DND-41 (cell line): ENCODE results near the gene RNFT2.

Experiments
- EZH2 ChIP-seq: IDR thresholded peaks from 3 replicates; pipeline ENCODE4 v1.6.1; 2012; ENCODE audit warnings: borderline replicate concordance, low read depth, mild to moderate bottlenecking, moderate library complexity, low read length, inconsistent platforms; ENCODE audit not compliant: severe bottlenecking
- TF ChIP-seq, protein P1 (sequence below): IDR thresholded peaks from 2 replicates; pipeline ENCODE4 v1.5.1; 2012; ENCODE audit warnings: borderline replicate concordance, low read length, moderate library complexity, mild to moderate bottlenecking; ENCODE audit not compliant: poor library complexity, severe bottlenecking; ENCODE audit errors: extremely low read depth

DNA sequence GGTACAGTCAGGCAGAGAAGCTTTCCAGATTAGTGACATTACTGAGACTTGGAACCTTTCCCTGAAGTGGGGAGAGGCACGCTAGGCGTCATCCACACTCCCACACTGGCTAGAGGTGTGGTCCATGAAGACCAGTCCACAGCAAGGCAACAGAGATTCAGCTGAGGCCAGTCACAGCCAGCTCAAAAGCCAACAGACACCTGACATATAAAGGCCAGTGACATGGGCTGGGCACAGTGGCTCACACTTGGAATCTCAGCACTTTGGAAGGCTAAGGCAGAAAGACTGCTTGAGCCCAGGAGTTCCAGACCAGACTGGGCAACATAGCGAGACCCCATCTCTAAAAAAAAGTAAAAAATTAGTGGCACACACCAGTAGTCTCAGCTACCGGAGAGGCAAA lies 132.2 kb downstream of the RNFT2 start:
- TF ChIP-seq, protein P1, sequence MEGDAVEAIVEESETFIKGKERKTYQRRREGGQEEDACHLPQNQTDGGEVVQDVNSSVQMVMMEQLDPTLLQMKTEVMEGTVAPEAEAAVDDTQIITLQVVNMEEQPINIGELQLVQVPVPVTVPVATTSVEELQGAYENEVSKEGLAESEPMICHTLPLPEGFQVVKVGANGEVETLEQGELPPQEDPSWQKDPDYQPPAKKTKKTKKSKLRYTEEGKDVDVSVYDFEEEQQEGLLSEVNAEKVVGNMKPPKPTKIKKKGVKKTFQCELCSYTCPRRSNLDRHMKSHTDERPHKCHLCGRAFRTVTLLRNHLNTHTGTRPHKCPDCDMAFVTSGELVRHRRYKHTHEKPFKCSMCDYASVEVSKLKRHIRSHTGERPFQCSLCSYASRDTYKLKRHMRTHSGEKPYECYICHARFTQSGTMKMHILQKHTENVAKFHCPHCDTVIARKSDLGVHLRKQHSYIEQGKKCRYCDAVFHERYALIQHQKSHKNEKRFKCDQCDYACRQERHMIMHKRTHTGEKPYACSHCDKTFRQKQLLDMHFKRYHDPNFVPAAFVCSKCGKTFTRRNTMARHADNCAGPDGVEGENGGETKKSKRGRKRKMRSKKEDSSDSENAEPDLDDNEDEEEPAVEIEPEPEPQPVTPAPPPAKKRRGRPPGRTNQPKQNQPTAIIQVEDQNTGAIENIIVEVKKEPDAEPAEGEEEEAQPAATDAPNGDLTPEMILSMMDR = no peak
- TF ChIP-seq EZH2 = no peak
